GM12864 (cell line): Measurements from ENCODE around the gene TICAM2.

Experiments
- DNase-seq: peaks from one replicate; pipeline ENCODE4 v3.0.0-alpha.2; 2011; ENCODE audit warnings: low read depth
- H3K4me3 ChIP-seq: 2 replicates; pipeline ENCODE4 v1.5.1; 2011; ENCODE audit warnings: mild to moderate bottlenecking, low read depth, low read length, control low read depth
- TF ChIP-seq, protein P1 (sequence below): IDR thresholded peaks from 2 replicates; pipeline ENCODE4 v1.5.1; 2011; ENCODE audit warnings: low read depth, mild to moderate bottlenecking, moderate library complexity, low read length, control low read depth, inconsistent platforms; ENCODE audit errors: missing control alignments

TICAM2 gene

DNA sequence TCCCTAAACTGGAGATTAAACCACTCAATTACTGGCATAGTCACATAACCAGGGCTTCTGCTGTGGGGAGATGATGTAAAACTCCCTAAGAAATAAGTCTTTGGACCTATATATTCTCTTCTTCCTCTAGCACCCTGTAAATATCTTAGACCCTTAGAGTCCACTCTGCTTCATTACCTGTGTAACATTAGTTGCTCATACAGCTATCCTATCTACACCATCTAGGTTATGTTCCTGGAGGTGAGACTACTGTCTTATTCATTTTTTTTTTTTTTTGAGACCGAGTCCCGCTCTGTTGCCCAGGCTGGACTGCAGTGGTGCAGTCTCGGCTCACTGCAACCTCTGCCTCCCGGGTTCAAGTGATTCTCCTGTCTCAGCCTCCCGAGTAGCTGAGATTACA lies 9.6 kb upstream of the TICAM2 start:
- no peak for DNase-seq
- TF ChIP-seq, protein P1, sequence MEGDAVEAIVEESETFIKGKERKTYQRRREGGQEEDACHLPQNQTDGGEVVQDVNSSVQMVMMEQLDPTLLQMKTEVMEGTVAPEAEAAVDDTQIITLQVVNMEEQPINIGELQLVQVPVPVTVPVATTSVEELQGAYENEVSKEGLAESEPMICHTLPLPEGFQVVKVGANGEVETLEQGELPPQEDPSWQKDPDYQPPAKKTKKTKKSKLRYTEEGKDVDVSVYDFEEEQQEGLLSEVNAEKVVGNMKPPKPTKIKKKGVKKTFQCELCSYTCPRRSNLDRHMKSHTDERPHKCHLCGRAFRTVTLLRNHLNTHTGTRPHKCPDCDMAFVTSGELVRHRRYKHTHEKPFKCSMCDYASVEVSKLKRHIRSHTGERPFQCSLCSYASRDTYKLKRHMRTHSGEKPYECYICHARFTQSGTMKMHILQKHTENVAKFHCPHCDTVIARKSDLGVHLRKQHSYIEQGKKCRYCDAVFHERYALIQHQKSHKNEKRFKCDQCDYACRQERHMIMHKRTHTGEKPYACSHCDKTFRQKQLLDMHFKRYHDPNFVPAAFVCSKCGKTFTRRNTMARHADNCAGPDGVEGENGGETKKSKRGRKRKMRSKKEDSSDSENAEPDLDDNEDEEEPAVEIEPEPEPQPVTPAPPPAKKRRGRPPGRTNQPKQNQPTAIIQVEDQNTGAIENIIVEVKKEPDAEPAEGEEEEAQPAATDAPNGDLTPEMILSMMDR = no peak
- H3K4me3 ChIP-seq = no peak overlapping the region

DNA sequence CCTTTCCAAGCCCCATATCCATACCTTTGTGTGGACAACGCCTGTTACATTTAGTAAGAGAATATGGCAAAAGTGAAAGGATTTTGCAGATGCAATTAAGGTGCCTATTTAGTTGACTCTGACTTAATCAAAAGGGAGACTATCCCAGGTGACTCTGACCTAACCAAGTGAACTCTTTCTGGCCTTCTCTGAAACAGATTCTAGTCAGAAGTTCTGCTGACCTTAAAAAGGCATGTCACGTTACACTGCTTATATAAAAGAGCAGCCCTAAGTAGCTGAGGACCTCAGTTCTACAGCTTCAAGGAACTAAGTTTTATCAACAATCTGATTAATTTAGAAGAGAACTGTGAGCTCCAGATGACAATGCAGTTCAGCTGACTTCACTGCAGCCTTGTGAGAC lies 5.7 kb upstream of the TICAM2 start:
- no peak for DNase-seq
- no peak overlapping the region for H3K4me3 ChIP-seq
- TF ChIP-seq, protein P1 = no peak

DNA sequence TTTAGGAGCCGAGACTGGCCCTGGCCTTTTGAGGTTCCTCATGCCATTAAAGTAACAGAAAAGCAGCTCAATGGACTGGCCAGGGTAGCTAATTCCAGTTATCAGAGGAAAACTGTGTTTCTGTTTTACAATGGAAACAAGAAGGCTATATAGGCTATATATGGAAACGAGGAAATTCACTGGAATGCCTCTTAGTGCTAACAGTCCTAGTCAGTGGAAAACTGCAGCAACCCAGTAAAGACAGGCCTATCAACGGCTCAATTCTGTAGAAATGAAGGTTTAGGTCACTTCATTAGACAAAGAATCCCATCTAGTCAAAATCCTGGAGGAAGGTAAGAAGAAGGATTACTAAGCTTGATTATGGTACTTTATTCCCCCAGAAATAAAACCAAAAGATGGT lies 3.2 kb upstream of the TICAM2 start:
- DNase-seq = no peak
- no peak overlapping the region for H3K4me3 ChIP-seq
- TF ChIP-seq, protein P1 = no peak

DNA sequence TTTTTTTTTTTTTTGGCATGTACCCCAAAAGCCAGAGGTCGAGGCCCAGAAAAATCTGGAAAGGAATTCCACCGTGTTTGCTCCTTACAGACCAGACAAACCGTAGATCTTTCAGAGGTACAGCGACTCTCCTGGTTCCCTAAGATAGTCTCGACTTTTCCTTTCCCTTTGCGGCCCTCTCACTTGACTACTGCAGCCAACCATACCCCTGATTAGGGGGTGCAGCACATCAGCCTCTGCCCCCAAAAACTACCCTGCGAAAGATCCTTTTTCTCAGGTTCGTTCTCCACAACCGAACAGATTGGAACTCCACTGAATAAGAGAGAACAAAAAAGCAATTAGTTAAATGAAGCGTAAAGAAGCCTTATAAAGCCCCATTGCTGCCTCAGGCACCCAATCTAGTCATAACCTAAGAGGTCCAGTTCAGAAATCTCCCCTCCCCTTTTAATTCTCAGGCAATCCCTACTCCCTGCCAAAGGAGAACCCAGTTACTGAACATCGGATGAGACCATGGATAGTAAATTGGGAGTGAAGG lies 379 bp upstream of the TICAM2 start:
- no peak for DNase-seq
- TF ChIP-seq, protein P1 = no peak
- H3K4me3 ChIP-seq = peak overlapping the region; percentile 87

DNA sequence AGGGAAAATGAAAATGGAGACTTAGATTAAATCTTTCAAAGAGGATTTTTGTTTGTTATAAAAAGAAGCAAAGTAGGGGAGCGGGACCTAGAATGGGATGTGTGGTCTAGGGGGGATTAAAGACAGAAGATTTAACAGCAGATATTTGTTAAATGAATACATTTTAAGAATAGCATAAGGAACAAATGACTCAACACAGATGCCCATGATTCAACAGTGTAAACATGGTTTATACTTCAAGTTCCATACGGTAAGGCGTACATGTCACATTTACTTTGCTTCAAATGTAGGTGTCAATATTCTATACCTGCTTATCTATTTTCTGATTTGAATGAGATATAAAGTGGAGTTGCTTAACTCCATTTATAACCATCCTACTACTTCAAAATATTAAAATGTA lies 1.5 kb downstream of the TICAM2 start:
- no peak for DNase-seq
- TF ChIP-seq, protein P1 = no peak
- H3K4me3 ChIP-seq = peak overlapping the region; percentile 87; the same call in 1 of the 2 replicates

DNA sequence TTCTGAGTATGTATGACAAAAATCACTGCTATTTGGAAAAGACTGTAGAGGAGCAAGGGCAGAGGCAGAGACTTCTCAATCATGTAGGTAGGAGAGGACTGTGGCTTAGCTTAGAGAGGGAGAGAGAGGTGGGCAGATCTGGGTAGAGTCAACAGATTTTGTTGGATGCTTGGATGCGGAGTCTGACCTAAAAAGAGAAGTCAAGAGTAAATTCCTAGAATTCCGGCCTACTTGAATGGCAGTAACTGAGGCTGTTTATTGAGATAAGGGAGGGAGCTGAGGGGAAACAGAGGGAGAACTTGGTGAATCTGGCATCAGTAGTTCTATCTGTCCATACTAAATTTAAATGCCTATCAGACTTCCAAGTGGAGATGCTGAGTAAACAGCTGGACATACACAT lies 2.4 kb downstream of the TICAM2 start:
- TF ChIP-seq, protein P1 = no peak
- no peak overlapping the region; the same call in 1 of the 2 replicates for H3K4me3 ChIP-seq
- no peak for DNase-seq

DNA sequence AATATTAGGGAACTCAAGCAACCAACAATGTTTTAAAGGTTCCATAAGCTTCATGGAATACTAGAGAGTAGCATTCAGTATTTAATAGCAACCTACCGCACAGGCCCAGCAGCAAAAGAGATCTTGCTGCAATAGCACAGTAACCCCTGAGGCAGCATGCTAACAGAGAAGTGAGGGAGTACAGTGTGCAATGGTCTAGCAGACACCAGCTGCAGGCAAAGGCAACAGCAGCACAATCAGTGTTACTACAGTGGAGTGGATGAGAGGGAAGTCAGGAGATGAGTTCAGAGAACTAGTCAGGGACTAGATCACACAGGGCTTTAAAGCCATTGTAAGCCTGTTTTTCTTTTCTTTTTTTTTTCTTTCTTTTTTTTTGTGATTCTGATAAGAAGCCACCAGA lies 2.8 kb downstream of the TICAM2 start:
- TF ChIP-seq, protein P1 = no peak
- H3K4me3 ChIP-seq = no peak overlapping the region; the same call in 1 of the 2 replicates
- DNase-seq = no peak
